HG02623 (cell line): Measurements from ENCODE around the gene ATP8A2.
"Not testable (repeated sequence)": the region's sequence is repeated elsewhere in the genome, so short reads cannot be mapped to it uniquely, and the experiment has no call there.

ENCODE experiments used
- ATAC-seq: cut with Tn5 transposase; IDR thresholded peaks from one replicate; pipeline ENCODE4 v1.9.1; 2021; ENCODE audit warnings: moderate library complexity; ENCODE audit not compliant: unreplicated experiment

ATP8A2 gene

GRCh38 chr13:25538276-25538675 is 166.5 kb downstream of the ATP8A2 start:
- ATAC-seq: no peak

- no peak for ATAC-seq
Measured at GRCh38 chr13:25541434-25542123, 169.8 kb downstream of the ATP8A2 start.

- not testable (repeated sequence) for ATAC-seq
Measured at GRCh38 chr13:25548991-25549390, 177.2 kb downstream of the ATP8A2 start.

GRCh38 chr13:25561812-25562211 is 190.0 kb downstream of the ATP8A2 start:
- ATAC-seq: no peak

DNA sequence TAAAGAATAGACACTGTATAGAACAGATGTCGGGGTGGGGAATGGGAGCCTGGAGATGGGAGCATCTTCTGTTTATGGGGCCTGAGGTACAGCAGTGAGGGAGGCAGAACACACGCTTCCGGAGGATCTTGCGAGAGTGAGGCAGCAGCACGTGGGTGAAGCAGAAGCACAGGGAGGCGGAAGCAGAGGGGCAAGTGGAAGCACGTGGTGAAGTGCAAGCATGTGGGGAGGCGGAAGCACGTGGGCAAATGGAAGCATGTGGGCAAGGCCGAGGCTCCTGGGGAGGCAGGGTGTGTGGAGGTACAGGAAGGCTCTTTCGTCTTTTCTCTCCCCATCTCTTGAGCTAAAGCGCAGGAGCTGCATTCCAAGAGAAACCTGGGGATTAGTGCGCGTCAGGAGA is 198.4 kb downstream of the ATP8A2 start:
- ATAC-seq: no peak

- no peak for ATAC-seq
Measured at GRCh38 chr13:25571237-25571636, 199.5 kb downstream of the ATP8A2 start.

GRCh38 chr13:25572171-25572570 is 200.4 kb downstream of the ATP8A2 start:
- not testable (repeated sequence) for ATAC-seq

- ATAC-seq: peak; percentile 77
Measured at GRCh38 chr13:25574437-25575411, 202.9 kb downstream of the ATP8A2 start.

GRCh38 chr13:25575562-25575961 is 203.8 kb downstream of the ATP8A2 start:
- no peak for ATAC-seq

DNA sequence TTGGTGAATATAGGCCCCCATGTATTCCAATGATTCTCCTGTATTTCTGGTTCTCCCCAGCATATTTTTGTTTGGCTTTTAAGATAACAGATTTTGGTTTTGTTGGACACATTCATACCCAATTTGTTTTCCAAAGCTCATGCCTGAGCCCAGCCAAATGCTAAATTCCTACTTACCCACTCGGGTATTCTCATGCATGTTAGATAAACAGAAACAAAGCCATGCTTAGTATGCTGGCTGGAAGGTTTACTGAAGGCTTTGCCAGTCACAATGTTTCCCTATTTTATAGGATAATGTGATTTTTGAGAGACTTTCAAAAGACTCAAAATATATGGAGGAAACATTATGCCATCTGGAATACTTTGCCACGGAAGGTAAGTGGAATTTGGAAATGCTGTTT is 206.8 kb downstream of the ATP8A2 start:
- ATAC-seq: no peak

DNA sequence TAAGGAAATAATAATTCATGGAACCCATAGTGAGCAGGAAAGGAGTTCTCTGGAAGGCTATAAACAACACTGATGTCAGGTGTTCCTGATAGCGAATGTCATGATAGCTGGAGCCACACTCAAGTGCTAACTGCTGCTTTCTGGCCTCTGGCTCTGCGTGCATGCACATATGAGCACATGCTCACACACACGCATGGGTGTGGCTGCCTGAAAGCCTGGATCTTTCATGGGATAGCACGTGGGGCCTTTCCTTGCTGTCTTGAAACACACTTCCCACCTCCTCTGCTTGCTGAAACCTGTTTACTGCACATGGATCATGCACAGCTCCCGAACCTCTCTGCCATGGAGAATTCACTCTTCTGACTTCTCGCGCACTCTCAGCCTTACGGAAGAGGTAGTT is 207.4 kb downstream of the ATP8A2 start:
- ATAC-seq: no peak

DNA sequence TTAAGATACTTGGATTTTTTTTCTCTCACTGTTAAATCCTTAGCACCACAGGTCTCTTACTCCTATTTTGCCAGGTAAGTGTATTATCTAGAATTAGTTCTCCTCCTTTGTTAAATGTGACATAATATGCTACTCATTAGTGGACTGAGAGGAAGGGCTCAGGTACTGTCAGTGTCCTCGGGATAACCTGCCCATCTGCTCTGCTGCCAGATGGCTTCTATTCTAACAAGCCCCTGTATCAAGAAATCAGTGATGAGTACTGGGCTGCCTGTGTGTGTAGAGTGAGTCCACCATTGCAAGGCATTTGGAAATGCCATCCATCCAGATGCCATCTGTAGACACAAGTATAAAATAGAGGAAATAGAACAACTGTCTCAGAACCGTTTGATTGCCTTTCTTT is 209.6 kb downstream of the ATP8A2 start:
- no peak for ATAC-seq

GRCh38 chr13:25584087-25584486 is 212.3 kb downstream of the ATP8A2 start:
- no peak for ATAC-seq

DNA sequence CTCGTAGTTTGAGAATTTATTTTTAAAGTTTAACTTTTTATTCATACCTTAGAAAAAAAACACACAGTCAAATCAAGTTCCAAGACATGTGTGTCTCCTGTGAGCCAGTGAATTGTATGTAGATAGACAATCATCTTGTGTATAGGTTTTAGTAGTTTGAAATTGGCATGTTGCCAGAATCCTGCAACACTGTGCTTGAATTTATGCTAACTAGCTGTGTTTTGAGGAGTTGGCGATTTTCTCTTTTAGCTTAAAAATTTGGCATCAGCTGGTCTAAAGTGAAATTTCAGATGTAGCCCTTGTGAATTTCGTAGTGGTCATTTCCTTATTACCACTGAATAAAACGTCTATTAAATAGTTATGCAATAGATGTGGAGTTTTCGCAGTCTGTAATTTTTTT is 213.2 kb downstream of the ATP8A2 start:
- no peak for ATAC-seq

- ATAC-seq: no peak
Measured at GRCh38 chr13:25587326-25587980, 215.7 kb downstream of the ATP8A2 start.

GRCh38 chr13:25588336-25589060 is 216.7 kb downstream of the ATP8A2 start:
- ATAC-seq: no peak

DNA sequence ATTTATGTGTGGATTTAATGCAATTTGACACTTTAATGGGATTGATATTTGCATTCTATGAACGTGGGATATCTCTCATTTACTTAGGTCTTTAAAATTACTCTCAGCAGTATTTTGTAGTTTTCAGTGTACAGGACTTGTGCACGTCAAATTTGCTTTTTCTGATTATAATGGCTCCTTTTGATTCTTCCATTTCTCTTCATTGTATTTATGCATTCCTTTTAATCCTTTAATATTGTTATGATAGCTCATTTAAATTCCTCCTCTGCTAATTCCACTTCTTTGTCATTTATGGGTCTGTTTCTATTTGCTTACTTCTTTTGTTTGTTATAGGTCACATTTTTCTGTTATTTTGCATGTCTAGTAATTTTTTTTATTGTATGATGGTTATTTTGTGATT is 226.6 kb downstream of the ATP8A2 start:
- ATAC-seq: no peak

DNA sequence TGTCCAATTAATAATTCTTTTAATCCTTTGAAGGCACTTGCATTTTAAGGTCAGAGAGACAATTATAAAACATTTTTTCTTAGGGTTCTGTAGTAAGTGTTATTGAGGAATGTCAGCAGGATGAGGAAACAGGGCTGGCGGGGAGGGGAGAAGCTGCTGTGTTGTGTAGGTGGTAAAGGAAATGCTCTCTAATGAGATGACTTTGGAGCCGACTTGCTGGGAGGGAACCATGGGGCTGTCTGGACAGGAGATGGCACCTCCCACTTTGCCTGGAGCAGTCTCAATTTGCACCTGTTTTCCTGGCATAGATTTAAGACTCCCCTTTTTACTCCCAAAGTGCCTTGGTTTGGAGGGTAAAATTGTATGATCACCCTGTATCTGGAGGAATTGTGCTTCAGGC is 230.4 kb downstream of the ATP8A2 start:
- ATAC-seq: no peak

DNA sequence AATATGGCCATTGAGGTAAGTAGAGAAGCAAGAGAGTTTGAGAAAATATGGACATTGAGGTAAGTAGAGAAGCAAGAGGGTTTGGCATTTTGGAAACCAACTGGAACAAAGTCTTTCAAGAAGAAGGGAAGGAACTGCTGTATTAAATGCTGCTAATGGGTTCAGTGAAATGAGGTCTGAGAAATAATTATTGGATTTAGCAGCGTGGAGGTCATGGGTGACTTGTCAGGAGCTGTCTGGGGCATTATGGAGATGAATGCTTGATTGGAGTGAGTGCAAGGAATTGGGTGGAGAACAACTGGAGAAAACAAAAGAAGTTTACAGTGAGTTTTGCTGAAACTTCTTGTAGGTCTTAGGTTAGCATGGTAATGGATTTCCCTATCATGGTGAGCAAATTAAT is 232.3 kb downstream of the ATP8A2 start:
- ATAC-seq: no peak

DNA sequence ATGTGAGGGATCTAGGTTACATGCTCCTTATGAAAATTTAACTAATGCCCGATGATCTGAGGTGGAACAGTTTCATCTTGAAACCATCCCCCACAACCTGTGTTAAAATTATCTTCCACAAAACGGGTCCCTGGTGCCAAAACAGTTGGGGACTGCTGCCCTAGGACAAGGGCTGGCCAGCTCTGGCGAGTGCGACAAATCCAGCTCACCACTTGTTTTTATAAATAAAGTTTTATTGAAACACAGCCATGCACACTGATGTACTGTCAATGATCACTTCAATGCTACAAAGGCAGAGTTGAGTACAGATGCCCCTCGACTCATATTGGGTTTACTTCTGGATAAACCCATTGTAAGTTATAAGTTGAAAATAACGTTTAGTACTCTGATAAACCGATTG is 235.3 kb downstream of the ATP8A2 start:
- no peak for ATAC-seq

GRCh38 chr13:25608181-25608580 is 236.4 kb downstream of the ATP8A2 start:
- no peak for ATAC-seq
